ENCODE results near the gene PGAP6. TPM values are rescaled to one million over a fixed set of nuclear protein-coding genes. Genes with fewer than 3 reads are reported as not detected.
A peak's percentile ranks its signal among the peaks of the same experiment; 100 is the strongest.

Gene PGAP6
- total and polyA plus RNA-seq, 2 of the 8 experiments (the other 6 are each of a cell fraction or from before 2014, with no cell fraction given): 86.8 to 364 TPM

GRCh38 chr16:401468-402348 is 19.9 kb upstream of the PGAP6 start, which contains the start of gene DECR2 (continued):
- TF ChIP-seq CTCF (IDR thresholded peaks at IDR 0.05; ENCODE audit: control extremely low read depth in 1 of 3, insufficient read depth in 1 of 3, low read depth in 1 of 3, low read length in 3 of 3) (peak; percentile 9 to 25 (median 12); a peak in 3 of 4 replicates), KDM4A (IDR thresholded peaks at IDR 0.05; ENCODE audit: low read depth, low read length, severe bottlenecking) (peak; percentile 55), SP1 (IDR thresholded peaks at IDR 0.05; ENCODE audit: low read depth, low read length) (no peak), RXRA (IDR thresholded peaks at IDR 0.05; ENCODE audit: insufficient read depth, low read depth, low read length) (no peak), TEAD4 (IDR thresholded peaks at IDR 0.05; ENCODE audit: low read depth, low read length) (no peak), NANOG (IDR thresholded peaks at IDR 0.05; ENCODE audit: insufficient read depth, low read depth, low read length, poor library complexity, severe bottlenecking) (peak; percentile 27), BCL11A (IDR thresholded peaks at IDR 0.05; ENCODE audit: low read depth in 2 of 2, low read length in 2 of 2) (no peak), SP4 (IDR thresholded peaks at IDR 0.05; ENCODE audit: low read length) (peak; percentile 61; the same call in 1 of the 2 replicates), CREB1 (IDR thresholded peaks at IDR 0.05) (0 out of 2 replicates have a peak, but pooled peaks have one; percentile 17), TAF1 (IDR thresholded peaks at IDR 0.05; ENCODE audit: low read depth, low read length) (peak; percentile 76), HDAC2 (IDR thresholded peaks at IDR 0.05; ENCODE audit: borderline replicate concordance in 1 of 2, low read depth in 2 of 2, low read length in 2 of 2) (no peak), BACH1 (IDR thresholded peaks at IDR 0.05; ENCODE audit: low read length) (peak; percentile 47; the same call in 1 of the 2 replicates), SP2 (IDR thresholded peaks at IDR 0.05; ENCODE audit: low read length) (no peak), MAX (IDR thresholded peaks at IDR 0.05) (peak; percentile 61), TCF12 (IDR thresholded peaks at IDR 0.05; ENCODE audit: low read depth, low read length) (no peak), RBBP5 (IDR thresholded peaks at IDR 0.05; ENCODE audit: borderline replicate concordance, low read depth, low read length) (peak; percentile 55; the same call in 1 of the 2 replicates), TAF7 (optimal IDR thresholded peaks at IDR 0.05; ENCODE audit: borderline replicate concordance, low read depth, low read length) (peak; percentile 35), HDAC6 (IDR thresholded peaks at IDR 0.05; ENCODE audit: low read depth, low read length) (no peak), SUZ12 (IDR thresholded peaks at IDR 0.05; ENCODE audit: low read length) (no peak), E2F6 (IDR thresholded peaks at IDR 0.05) (peak; percentile 47; the same call in 1 of the 2 replicates), POLR2A (IDR thresholded peaks at IDR 0.05; ENCODE audit: control extremely low read depth in 1 of 2, low read depth in 2 of 2, low read length in 2 of 2) (peak; percentile 69 to 87)

All from H1 (cell line).